Fibroblast of lung (primary cell): ENCODE measurements around the gene DEPDC7.

Source experiments
- EZH2 ChIP-seq: IDR thresholded peaks from 2 replicates; pipeline ENCODE4 v1.5.1; 2012; ENCODE audit warnings: low read length, control low read depth, mild to moderate bottlenecking; ENCODE audit errors: missing control alignments
- TF ChIP-seq, protein P1 (sequence below), 2 donors: IDR thresholded peaks in 1 of 2; conservative IDR thresholded peaks in 1 of 2; 1 replicate in 1 of 2; 2 replicates in 1 of 2; pipeline ENCODE4 v1.5.1; 2011 to 2012; ENCODE audit warnings: low read length in 2 of 2, control low read depth in 1 of 2, inconsistent platforms in 1 of 2, low read depth in 1 of 2, mild to moderate bottlenecking in 1 of 2

GRCh38 chr11:33068611-33069340, 53.1 kb downstream of the DEPDC7 start:
- TF ChIP-seq, protein P1, sequence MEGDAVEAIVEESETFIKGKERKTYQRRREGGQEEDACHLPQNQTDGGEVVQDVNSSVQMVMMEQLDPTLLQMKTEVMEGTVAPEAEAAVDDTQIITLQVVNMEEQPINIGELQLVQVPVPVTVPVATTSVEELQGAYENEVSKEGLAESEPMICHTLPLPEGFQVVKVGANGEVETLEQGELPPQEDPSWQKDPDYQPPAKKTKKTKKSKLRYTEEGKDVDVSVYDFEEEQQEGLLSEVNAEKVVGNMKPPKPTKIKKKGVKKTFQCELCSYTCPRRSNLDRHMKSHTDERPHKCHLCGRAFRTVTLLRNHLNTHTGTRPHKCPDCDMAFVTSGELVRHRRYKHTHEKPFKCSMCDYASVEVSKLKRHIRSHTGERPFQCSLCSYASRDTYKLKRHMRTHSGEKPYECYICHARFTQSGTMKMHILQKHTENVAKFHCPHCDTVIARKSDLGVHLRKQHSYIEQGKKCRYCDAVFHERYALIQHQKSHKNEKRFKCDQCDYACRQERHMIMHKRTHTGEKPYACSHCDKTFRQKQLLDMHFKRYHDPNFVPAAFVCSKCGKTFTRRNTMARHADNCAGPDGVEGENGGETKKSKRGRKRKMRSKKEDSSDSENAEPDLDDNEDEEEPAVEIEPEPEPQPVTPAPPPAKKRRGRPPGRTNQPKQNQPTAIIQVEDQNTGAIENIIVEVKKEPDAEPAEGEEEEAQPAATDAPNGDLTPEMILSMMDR (conservative IDR thresholded peaks at IDR 0.05 in 1 of 2, IDR thresholded peaks at IDR 0.05 in 1 of 2; ENCODE audit: low read depth in 1 of 2, low read length in 2 of 2): no peak
- TF ChIP-seq EZH2: no peak
